HepG2 (cell line): ENCODE measurements around the gene TGIF1. TPM values are rescaled to one million over a fixed set of nuclear protein-coding genes. Genes with fewer than 3 reads are reported as not detected.
A peak's percentile ranks its signal among the peaks of the same experiment; 100 is the strongest.

Experiments
- CBX5 ChIP-seq: sonication (generic); formaldehyde crosslinking; IDR thresholded peaks from 2 replicates; pipeline ENCODE4 v1.4.0; 2020; ENCODE audit warnings: missing genetic modification reagents, borderline replicate concordance
- DR1 ChIP-seq: sonication (generic); formaldehyde crosslinking; IDR thresholded peaks from 2 replicates; pipeline ENCODE4 v1.8.0; 2021; ENCODE audit warnings: mild to moderate bottlenecking, missing genetic modification reagents, inconsistent platforms
- GPBP1L1 ChIP-seq: sonication (generic); formaldehyde crosslinking; IDR thresholded peaks from 2 replicates; pipeline ENCODE4 v1.5.0; 2020; ENCODE audit warnings: mild to moderate bottlenecking, missing genetic modification reagents
- HNF1A ChIP-seq, 2 experiments: sonication (generic) in 1 of 2; formaldehyde crosslinking in 1 of 2; IDR thresholded peaks; 2 replicates each; pipeline versions ENCODE4 v1.4.0 to v1.6.1; 2016 to 2020; ENCODE audit warnings: borderline replicate concordance in 1 of 2, low read depth in 1 of 2, mild to moderate bottlenecking in 1 of 2, missing genetic modification reagents in 1 of 2
- MAFF ChIP-seq: IDR thresholded peaks from 2 replicates; pipeline ENCODE4 v1.6.1; 2011; ENCODE audit warnings: low read depth, low read length, improper control_type of control experiment
- PRDM15 ChIP-seq: sonication (generic); formaldehyde crosslinking; IDR thresholded peaks from 2 replicates; pipeline ENCODE4 v1.4.0; 2020; ENCODE audit warnings: missing genetic modification reagents
- PRPF4 ChIP-seq: fragments of 200-400 bp; formaldehyde crosslinking; IDR thresholded peaks from 2 replicates; pipeline ENCODE4 v1.6.1; 2016; ENCODE audit warnings: low read length, low read depth; ENCODE audit not compliant: poor library complexity, severe bottlenecking
- TAF1 ChIP-seq: sonication (generic); formaldehyde crosslinking; IDR thresholded peaks from 2 replicates; pipeline ENCODE4 v1.4.0; 2020; ENCODE audit warnings: missing genetic modification reagents
- TBX2 ChIP-seq: sonication (generic); formaldehyde crosslinking; IDR thresholded peaks from 2 replicates; pipeline ENCODE4 v1.5.0; 2020; ENCODE audit warnings: missing genetic modification reagents, mild to moderate bottlenecking, borderline replicate concordance
- TGIF2 ChIP-seq: IDR thresholded peaks from 2 replicates; pipeline ENCODE4 v1.6.1; 2016; ENCODE audit warnings: control low read depth, missing compliant biosample characterization
- ZBTB42 ChIP-seq: sonication (generic); formaldehyde crosslinking; IDR thresholded peaks from 2 replicates; pipeline ENCODE4 v1.5.0; 2020; ENCODE audit warnings: mild to moderate bottlenecking, missing genetic modification reagents
- ZIK1 ChIP-seq: sonication (generic); formaldehyde crosslinking; IDR thresholded peaks from 2 replicates; pipeline ENCODE4 v1.5.0; 2020; ENCODE audit warnings: mild to moderate bottlenecking, low read depth, missing genetic modification reagents, borderline replicate concordance
- ZMYM4 ChIP-seq: sonication (generic); formaldehyde crosslinking; IDR thresholded peaks from 2 replicates; pipeline ENCODE4 v1.8.1; 2023; ENCODE audit warnings: mild to moderate bottlenecking, missing genetic modification reagents
- ZNF251 ChIP-seq: sonication (generic); formaldehyde crosslinking; IDR thresholded peaks from 2 replicates; pipeline ENCODE4 v1.9.0; 2021; ENCODE audit warnings: mild to moderate bottlenecking, missing genetic modification reagents
- polyA plus RNA-seq, 8 experiments: library from polyadenylated mRNA; depleted of rRNA in 3 of 8; stranded (reverse) in 7 of 8; unstranded in 1 of 8; fragments of >200 nt; fragmentation: Illumina TruSeq in 4 of 8; extraction: Trizol in 4 of 8; gene quantifications; 2 replicates each; pipeline versions ENCODE4 v1.2.1 to v1.2.3, GENCODE V29; 2011 to 2016; ENCODE audit warnings: low read depth in 4 of 8, missing spikeins in 1 of 8, mixed read lengths in 1 of 8; ENCODE audit not compliant: insufficient read depth in 1 of 8
- total RNA-seq, 5 experiments: library from RNA; depleted of rRNA; stranded (reverse); fragments of >200 nt; fragmentation: Illumina TruSeq; extraction: Trizol; gene quantifications; 2 replicates each; pipeline ENCODE4 v1.2.3, GENCODE V29; 2016; ENCODE audit warnings: low read depth in 1 of 5
- TF ChIP-seq, protein P1 (sequence below): sonication (generic); formaldehyde crosslinking; IDR thresholded peaks from 2 replicates; pipeline ENCODE4 v1.4.0; 2020; ENCODE audit warnings: missing genetic modification reagents
- TF ChIP-seq, protein P2 (sequence below): sonication (generic); formaldehyde crosslinking; IDR thresholded peaks from 2 replicates; pipeline ENCODE4 v1.8.0; 2023; ENCODE audit warnings: mild to moderate bottlenecking, missing genetic modification reagents

Gene TGIF1
- total and polyA plus RNA-seq, 2 of the 13 experiments (the other 11 are each of a cell fraction or from before 2014, with no cell fraction given), result 50.0 to 76.1 TPM

DNA sequence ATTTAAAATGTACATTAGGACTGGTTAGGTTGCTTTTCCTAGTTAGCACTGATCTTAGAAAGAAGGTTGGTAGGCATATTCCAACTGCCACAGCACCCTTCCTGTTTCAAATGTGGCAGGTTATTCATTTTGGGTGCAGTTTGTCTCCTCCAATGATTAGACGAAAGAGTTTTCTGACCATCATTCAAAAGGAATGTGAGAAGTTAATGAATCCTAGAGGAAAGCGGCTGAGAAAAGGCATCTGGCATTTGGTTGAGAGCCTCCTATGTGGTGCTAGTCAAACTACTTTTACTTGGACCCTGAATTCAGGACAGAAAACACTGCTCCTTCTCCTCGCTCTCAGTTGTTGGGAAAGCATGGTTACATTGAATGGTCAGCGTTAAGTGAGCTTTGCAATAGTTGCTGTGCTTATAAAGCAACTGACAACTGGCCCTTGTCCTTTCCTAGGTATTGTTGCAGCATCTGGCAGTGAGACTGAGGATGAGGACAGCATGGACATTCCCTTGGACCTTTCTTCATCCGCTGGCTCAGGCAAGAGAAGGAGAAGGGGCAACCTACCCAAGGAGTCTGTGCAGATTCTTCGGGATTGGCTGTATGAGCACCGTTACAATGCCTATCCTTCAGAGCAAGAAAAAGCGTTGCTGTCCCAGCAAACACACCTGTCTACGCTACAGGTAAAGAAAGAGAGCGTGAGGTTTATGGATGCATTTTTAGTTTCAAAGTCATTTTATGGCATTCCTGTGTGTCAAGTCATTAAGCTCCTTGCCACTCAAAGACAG is 6.1 kb downstream of the TGIF1 start (continued):
- TF ChIP-seq HNF1A (IDR thresholded peaks at IDR 0.05; ENCODE audit: low read depth) (0 out of 2 replicates have a peak, but pooled peaks have one; percentile 42), HNF1A (CRISPR knock-in tag; IDR thresholded peaks at IDR 0.05; ENCODE audit: borderline replicate concordance) (no peak), TGIF2 (CRISPR knock-in tag) (peak; percentile 52; the same call in 1 of the 2 replicates), ZMYM4 (CRISPR knock-in tag) (0 out of 2 replicates have a peak, but pooled peaks have one; percentile 4), ZBTB42 (no peak), PRPF4 (no peak), MAFF (no peak), CBX5 (no peak), DR1 (CRISPR knock-in tag) (no peak), GPBP1L1 (CRISPR knock-in tag) (no peak), TBX2 (0 out of 2 replicates have a peak, but pooled peaks have one; percentile 3), PRDM15 (CRISPR knock-in tag) (no peak), TAF1 (CRISPR knock-in tag) (peak; percentile 24; the same call in 1 of the 2 replicates), ZNF251 (CRISPR knock-in tag) (no peak), ZIK1 (CRISPR knock-in tag) (no peak)
- TF ChIP-seq, protein P1, sequence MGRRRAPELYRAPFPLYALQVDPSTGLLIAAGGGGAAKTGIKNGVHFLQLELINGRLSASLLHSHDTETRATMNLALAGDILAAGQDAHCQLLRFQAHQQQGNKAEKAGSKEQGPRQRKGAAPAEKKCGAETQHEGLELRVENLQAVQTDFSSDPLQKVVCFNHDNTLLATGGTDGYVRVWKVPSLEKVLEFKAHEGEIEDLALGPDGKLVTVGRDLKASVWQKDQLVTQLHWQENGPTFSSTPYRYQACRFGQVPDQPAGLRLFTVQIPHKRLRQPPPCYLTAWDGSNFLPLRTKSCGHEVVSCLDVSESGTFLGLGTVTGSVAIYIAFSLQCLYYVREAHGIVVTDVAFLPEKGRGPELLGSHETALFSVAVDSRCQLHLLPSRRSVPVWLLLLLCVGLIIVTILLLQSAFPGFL (CRISPR knock-in tag), result no peak
- TF ChIP-seq, protein P2, sequence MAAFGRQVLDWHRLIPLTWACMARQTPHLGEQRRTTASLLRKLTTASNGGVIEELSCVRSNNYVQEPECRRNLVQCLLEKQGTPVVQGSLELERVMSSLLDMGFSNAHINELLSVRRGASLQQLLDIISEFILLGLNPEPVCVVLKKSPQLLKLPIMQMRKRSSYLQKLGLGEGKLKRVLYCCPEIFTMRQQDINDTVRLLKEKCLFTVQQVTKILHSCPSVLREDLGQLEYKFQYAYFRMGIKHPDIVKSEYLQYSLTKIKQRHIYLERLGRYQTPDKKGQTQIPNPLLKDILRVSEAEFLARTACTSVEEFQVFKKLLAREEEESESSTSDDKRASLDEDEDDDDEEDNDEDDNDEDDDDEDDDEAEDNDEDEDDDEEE (CRISPR knock-in tag), result no peak
